ENCODE data around the gene MT1A.
"Not testable (repeated sequence)": the region's sequence is repeated elsewhere in the genome, so short reads cannot be mapped to it uniquely, and the experiment has no call there.

The MT1A gene

GRCh38 chr16:56669005-56669839 is 30.8 kb downstream of the MT1A start, which contains the start of gene MT1H:
MT1H (plus strand) TSS chr16:56669814; CDS start chr16:56669885, 71 bp downstream.
- H3K4me2 ChIP-seq (ENCODE audit: insufficient read depth, low read length), result no peak within 1 kb of the TSS
- no peak within 1 kb of the TSS for H2AFZ ChIP-seq (ENCODE audit: low read depth, low read length)
- H3K27ac ChIP-seq (ENCODE audit: low read length), result no peak within 1 kb of the TSS
- H3K4me1 ChIP-seq (ENCODE audit: insufficient read depth, low read length), result no peaks in the 10 kb centered on the region
- DNase-seq (no peak), ATAC-seq (ENCODE audit: insufficient read depth, low read depth) (no peak)
- no peaks in the 10 kb centered on the region for H3K9me3 ChIP-seq (ENCODE audit: insufficient read depth, low read length, severe bottlenecking)
- no peaks in the 10 kb centered on the region for H3K79me2 ChIP-seq (ENCODE audit: insufficient read depth, low read length)
- TF ChIP-seq CTCF (IDR thresholded peaks at IDR 0.05; ENCODE audit: borderline replicate concordance, extremely low read depth, low read length, poor library complexity, severe bottlenecking) (no peak), EZH2 (IDR thresholded peaks at IDR 0.05; ENCODE audit: borderline replicate concordance, low read depth, low read length, severe bottlenecking) (no peak)
- no peak within 1 kb of the TSS for H3K9ac ChIP-seq (ENCODE audit: low read depth, low read length)
- no peaks in the 10 kb centered on the region for H4K20me1 ChIP-seq (ENCODE audit: insufficient read depth, low read length)
- H3K27me3 ChIP-seq (ENCODE audit: insufficient read depth, low read length, poor library complexity), result peaks cover 44% of the 10 kb centered on the region
- H3K4me3 ChIP-seq (ENCODE audit: low read depth in 1 of 2, low read length in 2 of 2), result no peak within 1 kb of the TSS
- H3K36me3 ChIP-seq (ENCODE audit: insufficient read depth, low read length), result no peaks in the 10 kb centered on the region

- no peak for TF ChIP-seq CTCF (IDR thresholded peaks at IDR 0.05; ENCODE audit: borderline replicate concordance, extremely low read depth, low read length, poor library complexity, severe bottlenecking)
- no peak for TF ChIP-seq EZH2 (IDR thresholded peaks at IDR 0.05; ENCODE audit: borderline replicate concordance, low read depth, low read length, severe bottlenecking)
- Histone ChIP-seq H4K20me1 (ENCODE audit: insufficient read depth, low read length) (no peaks in the 10 kb centered on the region), H3K36me3 (ENCODE audit: insufficient read depth, low read length) (no peaks in the 10 kb centered on the region), H3K9me3 (ENCODE audit: insufficient read depth, low read length, severe bottlenecking) (no peaks in the 10 kb centered on the region), H3K4me1 (ENCODE audit: insufficient read depth, low read length) (no peaks in the 10 kb centered on the region), H3K27ac (ENCODE audit: low read length) (no peak overlapping the region), H2AFZ (ENCODE audit: low read depth, low read length) (no peak overlapping the region), H3K79me2 (ENCODE audit: insufficient read depth, low read length) (no peaks in the 10 kb centered on the region), H3K27me3 (ENCODE audit: insufficient read depth, low read length, poor library complexity) (peaks cover 40% of the 10 kb centered on the region), H3K4me2 (ENCODE audit: insufficient read depth, low read length) (no peak overlapping the region), H3K9ac (ENCODE audit: low read depth, low read length) (no peak overlapping the region), H3K4me3 (ENCODE audit: low read depth in 1 of 2, low read length in 2 of 2) (no peak overlapping the region)
- ATAC-seq (ENCODE audit: insufficient read depth, low read depth), result no peak
- DNase-seq, result no peak
Observed at GRCh38 chr16:56669840-56670619, 31.6 kb downstream of the MT1A start.

- no peak for TF ChIP-seq CTCF (IDR thresholded peaks at IDR 0.05; ENCODE audit: borderline replicate concordance, extremely low read depth, low read length, poor library complexity, severe bottlenecking)
- Histone ChIP-seq H3K27ac (ENCODE audit: low read length) (no peak overlapping the region), H3K9me3 (ENCODE audit: insufficient read depth, low read length, severe bottlenecking) (no peaks in the 10 kb centered on the region), H3K4me3 (ENCODE audit: low read depth in 1 of 2, low read length in 2 of 2) (no peak overlapping the region), H3K79me2 (ENCODE audit: insufficient read depth, low read length) (no peaks in the 10 kb centered on the region), H3K4me2 (ENCODE audit: insufficient read depth, low read length) (no peak overlapping the region), H4K20me1 (ENCODE audit: insufficient read depth, low read length) (no peaks in the 10 kb centered on the region), H3K9ac (ENCODE audit: low read depth, low read length) (no peak overlapping the region), H3K4me1 (ENCODE audit: insufficient read depth, low read length) (no peaks in the 10 kb centered on the region), H2AFZ (ENCODE audit: low read depth, low read length) (no peak overlapping the region), H3K27me3 (ENCODE audit: insufficient read depth, low read length, poor library complexity) (peaks cover 40% of the 10 kb centered on the region), H3K36me3 (ENCODE audit: insufficient read depth, low read length) (no peaks in the 10 kb centered on the region)
- DNase-seq (no peak), ATAC-seq (ENCODE audit: insufficient read depth, low read depth) (no peak)
Observed at GRCh38 chr16:56670620-56670934, 32.1 kb downstream of the MT1A start.

GRCh38 chr16:56671691-56672090 is 33.2 kb downstream of the MT1A start:
- not testable (repeated sequence) for H3K36me3 ChIP-seq (ENCODE audit: insufficient read depth, low read length); ATAC-seq (ENCODE audit: insufficient read depth, low read depth); H3K79me2 ChIP-seq (ENCODE audit: insufficient read depth, low read length); H3K4me1 ChIP-seq (ENCODE audit: insufficient read depth, low read length); DNase-seq; H3K27ac ChIP-seq (ENCODE audit: low read length); H3K9me3 ChIP-seq (ENCODE audit: insufficient read depth, low read length, severe bottlenecking); H3K4me3 ChIP-seq (ENCODE audit: low read depth in 1 of 2, low read length in 2 of 2); H3K4me2 ChIP-seq (ENCODE audit: insufficient read depth, low read length); H4K20me1 ChIP-seq (ENCODE audit: insufficient read depth, low read length); H2AFZ ChIP-seq (ENCODE audit: low read depth, low read length); H3K9ac ChIP-seq (ENCODE audit: low read depth, low read length)
- H3K27me3 ChIP-seq (ENCODE audit: insufficient read depth, low read length, poor library complexity), result peaks cover 44% of the 10 kb centered on the region

GRCh38 chr16:56672171-56672570 is 33.7 kb downstream of the MT1A start:
- H3K9me3 ChIP-seq (ENCODE audit: insufficient read depth, low read length, severe bottlenecking); H3K27ac ChIP-seq (ENCODE audit: low read length); H4K20me1 ChIP-seq (ENCODE audit: insufficient read depth, low read length); ATAC-seq (ENCODE audit: insufficient read depth, low read depth); H2AFZ ChIP-seq (ENCODE audit: low read depth, low read length); H3K4me1 ChIP-seq (ENCODE audit: insufficient read depth, low read length); H3K79me2 ChIP-seq (ENCODE audit: insufficient read depth, low read length); H3K4me3 ChIP-seq (ENCODE audit: low read depth in 1 of 2, low read length in 2 of 2); H3K36me3 ChIP-seq (ENCODE audit: insufficient read depth, low read length); H3K9ac ChIP-seq (ENCODE audit: low read depth, low read length); H3K4me2 ChIP-seq (ENCODE audit: insufficient read depth, low read length); DNase-seq: not testable (repeated sequence)
- peaks cover 45% of the 10 kb centered on the region for H3K27me3 ChIP-seq (ENCODE audit: insufficient read depth, low read length, poor library complexity)
